Stimulated activated CD4-positive, alpha-beta T cell treated with anti-CD3 and anti-CD28 coated beads, Interleukin-1b, Interleukin-23, amount 100 ng/mL, for 4 hours (primary cell): ENCODE measurements around the gene ATP11C.
"Not testable (repeated sequence)": the region's sequence is repeated elsewhere in the genome, so short reads cannot be mapped to it uniquely, and the experiment has no call there.

Experiments used
- DNase-seq, 2 donors: peaks; one replicate each; pipeline ENCODE4 v3.0.0-alpha.2; 2020; ENCODE audit warnings: low read depth in 2 of 2

ATP11C gene

DNA sequence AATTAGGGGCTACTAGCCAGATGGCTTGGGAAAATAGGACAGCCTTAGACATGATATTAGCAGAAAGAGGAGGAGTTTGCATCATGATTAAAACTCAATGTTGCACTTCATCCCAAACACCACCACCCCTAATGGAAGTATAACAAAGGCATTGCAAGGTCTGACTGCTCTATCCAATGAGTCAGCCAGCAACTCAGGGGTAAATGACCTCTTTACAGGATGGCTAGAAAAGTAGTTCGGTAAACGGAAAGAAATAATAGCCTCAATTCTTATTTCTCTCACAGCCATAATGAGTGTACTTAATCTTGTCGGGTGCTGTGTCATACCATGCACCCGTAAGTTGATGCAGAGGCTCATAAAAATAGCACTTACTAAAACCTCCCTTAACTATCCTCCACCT is 76.0 kb downstream of the ATP11C start:
- not testable (repeated sequence) for DNase-seq

DNA sequence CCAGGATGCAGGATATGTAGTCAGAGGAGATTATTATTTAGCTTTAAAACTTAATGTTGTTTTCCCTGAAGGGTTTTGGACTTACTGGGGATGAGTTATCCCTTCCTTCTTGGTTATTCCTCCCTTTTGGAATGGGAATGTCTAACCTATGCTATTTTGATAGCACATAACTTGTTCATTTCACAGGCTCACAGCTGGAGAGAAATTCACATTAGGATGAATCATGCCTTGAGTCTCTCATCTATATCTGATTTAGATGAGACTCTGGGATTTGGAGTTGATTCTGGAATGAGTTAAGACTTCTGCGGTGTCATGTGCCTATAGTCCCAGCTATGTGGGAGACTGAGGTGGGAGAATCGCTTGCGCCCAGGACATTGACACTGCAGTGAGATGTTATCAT is 81.1 kb downstream of the ATP11C start:
- DNase-seq: no peak

DNA sequence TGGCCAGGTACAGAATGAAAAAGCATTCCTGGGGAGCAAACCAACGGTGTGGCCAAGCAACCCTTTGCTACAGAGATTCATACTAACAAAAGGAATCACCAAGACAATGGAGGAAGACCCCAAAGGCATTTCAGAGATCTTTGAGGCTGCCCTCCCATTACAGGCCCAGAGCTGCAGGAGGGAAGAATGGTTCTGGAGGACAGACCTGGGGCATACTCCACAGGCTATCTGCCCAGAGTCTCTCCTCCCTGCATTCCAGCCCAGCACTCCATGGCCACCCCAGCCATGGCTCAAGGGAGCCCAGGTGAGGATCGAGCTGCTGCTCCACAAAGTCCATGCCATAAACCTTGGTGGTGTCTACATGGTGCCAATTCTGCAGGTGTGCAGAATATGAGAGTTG is 81.9 kb downstream of the ATP11C start:
- no peak for DNase-seq

DNA sequence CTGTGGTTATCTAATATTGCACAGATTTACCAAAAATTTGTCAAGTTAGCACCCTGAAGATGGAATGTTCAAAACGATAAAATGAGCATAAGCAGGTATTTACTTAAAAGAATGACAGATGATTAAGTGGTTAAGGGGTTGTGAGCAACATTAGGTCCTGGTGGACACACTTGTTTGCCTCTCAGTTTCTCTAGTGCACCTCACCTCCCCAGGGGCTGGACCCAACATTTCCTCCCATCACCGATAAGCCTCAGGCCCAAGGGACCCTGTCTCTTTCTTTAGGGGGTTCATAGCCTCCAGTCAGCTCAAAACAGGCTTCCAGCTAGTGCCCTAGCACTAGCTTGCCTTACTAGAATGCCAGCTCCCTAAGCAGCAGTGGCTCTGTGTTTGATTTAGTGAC is 88.0 kb downstream of the ATP11C start:
- DNase-seq: no peak

DNA sequence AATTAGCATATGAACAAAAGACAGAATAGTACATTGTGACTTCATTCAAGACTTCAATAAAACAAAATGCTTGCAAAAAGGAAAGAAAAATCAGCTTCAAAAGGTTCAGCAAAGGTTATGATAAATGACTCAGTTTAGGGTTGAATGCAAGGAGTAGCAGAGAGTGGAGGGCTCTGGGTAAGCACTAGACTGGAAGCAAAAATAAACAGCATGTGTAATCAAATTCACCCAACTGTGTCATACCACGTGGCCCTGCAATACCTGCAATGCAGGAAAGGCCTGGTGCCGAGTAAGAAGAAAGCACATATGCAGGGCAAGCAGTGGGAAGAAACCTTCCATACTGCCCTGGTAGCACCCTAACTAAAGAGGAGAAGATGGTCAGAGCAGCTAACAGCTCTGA is 88.7 kb downstream of the ATP11C start:
- no peak for DNase-seq

DNA sequence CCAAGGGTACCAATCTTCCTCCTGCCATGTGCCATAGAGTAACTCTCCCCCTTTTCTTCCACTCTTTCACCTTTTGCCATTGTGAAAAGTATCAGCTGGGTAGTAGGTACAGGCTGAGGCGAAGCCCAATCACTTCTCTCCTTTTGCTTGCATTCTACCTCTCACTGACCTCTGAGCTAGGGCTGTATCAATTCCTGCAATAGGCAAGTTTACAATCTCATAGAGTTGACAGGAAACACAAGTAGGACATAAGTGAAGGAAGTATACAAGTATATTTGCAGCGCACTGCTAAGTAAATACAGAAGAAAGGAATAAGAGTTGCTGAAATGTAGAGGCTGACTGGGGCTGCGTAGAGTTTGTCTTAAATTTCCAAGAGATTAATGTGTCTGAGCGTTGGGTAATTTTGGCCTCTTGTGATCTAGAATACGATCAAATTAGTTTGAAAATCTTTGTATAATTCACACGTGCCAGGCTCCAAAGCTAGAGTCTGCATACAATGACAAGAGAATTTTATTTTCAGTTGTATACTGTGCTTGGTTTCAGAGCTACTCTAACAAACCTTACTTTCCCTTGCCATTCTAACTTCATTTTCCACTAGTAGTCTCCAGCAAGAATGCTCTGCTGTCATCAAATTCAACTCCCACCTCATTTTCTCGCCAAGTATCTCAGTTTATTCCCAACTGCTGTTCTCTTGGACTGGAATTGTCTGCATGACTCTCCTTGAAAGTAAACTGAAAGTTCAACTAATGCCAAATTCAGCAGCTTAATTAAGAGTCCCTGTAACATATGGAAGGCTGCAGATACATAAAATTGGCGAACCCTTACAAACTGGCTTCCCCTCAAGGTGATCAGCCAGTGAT is 90.3 kb downstream of the ATP11C start:
- no peak for DNase-seq

DNA sequence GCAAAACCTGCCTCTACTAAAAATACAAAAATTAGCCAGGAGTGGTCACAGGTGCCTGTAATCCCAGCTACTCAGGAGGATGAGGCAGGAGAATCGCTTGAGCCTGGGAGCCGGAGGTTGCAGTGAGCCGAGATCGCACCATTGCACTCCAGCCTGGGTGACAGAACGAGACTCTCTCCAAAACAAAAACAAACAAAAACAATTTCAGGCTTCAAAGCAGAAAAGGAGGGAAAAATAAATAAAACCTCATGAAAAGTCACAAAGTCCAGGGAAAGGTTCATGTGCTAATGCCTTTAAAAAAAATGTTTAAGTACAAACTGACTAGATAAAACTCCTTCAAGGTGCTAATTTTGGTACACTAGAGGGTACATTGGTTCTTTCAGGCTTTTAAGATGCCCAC is 96.5 kb downstream of the ATP11C start:
- DNase-seq: not testable (repeated sequence)

DNA sequence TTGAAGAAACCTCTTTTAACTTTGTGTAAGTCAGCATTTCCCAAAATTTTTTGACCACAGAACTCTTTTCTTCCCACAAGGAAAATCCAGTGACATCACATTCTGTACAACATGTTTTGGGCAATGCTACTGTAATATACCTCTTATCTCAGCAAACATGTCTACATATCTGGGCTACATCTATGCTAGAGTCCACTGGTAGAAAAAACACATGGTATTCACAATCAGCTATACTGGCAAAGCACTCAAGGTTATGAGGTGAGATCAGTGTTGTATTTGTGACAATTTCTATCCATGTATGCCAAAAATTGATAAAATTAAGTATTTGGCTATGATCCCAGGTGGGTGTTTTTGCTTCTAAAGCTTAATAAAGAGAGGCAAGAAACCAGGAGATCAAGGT is 98.0 kb downstream of the ATP11C start:
- DNase-seq: no peak

DNA sequence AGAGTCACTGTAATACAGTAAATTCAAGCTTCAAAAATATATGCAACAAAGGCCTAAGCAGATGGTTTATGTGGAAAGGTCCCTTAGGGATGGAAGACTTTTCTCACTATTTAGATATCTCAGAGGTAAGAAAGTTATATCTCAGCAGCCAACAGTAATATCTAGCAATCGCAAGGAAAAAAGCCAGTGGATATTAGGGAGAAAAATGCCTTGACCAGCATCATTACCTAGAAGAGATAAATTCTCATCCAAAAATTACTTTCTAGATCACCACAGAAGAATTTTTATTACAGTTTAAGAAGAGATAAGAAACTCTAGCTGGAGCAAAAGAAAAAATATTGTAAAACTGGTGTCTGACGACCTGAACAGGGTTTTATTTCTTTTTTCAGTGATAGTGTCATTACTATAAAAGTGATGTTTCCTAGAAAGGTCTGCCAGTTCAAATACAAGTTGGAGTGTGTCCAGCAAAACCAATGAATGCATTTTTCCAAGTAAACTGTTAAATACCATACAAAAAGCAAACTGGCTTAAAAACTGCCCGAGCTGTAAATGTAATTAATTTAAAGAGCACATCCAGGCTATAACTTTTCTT is 100.0 kb downstream of the ATP11C start:
- DNase-seq: no peak

DNA sequence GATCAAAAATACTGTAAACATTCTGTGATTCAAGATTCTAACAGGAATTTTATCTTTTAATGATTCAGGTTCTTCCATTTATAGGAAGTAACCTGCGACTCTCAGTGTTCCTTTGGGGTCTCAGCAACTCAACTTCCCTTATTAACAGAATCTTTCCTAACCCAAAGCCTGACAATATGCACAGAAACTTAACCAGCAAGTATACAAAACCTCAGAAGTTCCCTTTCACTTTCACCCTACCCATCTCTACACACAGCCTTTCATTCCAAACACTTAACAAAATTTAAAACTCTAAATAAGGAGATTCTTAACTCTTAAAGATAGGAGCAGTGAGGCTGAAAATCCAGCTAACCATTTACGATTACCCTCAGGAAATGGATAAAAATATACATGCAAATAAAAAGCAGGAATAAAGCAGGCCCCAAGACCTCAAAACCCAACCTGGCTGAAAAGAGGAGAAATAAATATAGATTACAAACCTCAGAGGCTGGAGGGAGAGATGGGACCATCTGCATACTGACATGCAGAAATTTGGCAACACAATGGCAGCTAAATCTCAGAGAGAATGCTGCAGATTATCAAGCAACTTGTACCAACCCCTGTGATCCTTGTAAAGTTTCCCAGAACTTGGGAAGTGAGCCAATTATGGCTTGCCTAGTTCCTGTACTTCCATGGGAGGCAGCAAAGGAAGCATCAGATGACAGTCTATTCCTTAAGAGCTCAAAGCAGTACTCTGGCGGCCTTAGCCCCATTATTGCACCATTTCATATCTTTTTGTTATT is 101.0 kb downstream of the ATP11C start:
- DNase-seq: no peak

DNA sequence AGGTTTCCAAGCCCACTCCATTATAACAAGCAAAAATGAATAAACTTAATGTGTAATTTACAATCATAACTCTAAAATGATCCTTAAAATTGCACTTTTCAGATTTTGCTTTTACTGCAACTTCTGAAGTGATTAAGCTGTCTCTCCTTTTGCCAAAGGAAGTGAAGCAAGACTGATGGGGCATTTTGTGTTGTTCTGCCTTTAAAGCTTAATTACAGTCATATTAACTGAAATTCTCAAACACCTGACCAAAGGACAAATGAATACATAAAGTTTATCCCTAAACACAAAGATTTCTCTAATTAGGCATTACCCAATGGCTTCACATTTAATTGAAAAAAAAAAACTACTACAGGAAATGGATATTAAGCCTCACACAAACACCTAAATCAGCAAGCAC is 101.8 kb downstream of the ATP11C start:
- DNase-seq: no peak

DNA sequence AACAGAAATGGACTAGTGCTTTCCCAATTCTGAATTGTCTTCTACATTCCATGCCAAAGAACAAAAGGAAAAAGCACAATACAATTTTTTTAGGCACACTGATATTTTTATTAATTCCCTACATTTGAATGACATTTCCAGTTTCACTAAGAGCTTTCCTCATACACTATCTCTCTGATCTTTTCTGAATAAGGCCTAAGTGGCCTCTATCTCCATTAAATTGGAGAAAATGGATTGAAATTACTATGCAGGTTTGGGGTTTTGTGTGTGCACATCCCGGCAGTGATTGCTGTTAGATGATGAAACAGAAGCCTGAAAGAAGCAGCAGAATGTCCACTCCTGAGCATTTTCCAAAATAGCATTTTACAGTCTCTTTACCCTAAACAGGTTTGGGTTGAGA is 104.0 kb downstream of the ATP11C start:
- no peak for DNase-seq

DNA sequence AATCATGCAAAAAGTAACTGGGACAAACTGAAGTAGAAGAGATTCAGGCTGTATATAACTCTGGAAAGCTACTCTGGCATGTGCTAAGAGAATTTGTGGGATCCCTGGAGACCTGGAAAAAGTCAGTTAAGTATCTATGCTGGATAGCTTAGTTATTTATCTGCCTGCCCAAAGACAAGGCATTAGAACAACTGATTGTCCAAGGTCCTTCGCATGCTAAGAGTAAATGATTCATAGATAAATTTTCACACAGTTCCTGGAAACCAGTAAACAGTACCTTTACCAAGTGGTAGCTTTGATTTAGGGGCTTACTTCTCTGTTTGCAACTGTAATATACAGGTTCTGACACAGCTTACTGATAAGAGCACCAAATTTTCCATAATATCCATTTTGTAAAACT is 104.8 kb downstream of the ATP11C start:
- no peak for DNase-seq

DNA sequence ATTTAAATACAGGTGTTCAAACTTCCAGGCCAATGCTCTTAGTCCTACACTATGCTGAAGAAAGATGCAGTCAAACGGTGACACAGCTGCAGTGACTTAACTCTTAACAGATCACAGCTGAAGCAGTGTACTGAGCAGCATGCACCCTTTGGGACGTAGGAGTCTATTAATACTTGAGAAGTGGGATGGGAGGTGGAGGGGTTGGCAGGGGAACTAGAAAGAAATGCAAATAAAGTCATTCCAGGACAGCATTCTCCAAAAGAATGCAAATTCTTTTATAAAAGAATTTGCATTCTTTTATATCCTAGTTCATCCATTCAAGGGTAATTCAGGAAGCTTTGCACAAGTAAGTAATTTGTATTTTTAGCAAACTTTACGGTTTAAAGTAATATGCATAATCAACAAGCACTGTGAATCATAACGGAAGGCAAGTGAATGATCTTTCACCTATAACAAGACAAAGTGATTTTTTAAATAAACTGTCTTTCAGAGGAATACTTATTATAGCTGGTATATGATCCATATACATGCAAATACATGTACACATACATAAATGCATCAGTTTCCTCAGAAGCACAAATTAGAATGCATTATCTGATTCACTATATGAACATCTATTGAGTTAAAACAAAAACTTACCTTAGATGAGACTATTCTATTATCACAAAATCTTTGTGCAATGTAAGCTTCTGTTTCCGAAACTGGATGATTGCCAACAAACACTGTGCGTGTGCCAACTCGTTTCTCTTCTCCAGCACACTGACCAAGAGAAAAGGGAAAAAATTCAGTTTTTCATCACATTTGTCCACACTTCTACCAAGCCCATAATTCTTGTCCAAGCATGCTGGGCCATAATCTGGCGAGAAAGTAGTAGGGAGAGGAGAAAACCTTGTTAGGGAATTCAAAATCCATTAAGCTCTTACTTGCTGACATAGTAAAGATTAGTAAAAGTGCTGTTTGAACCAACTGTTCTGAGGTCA is 106.5 kb downstream of the ATP11C start:
- no peak for DNase-seq

DNA sequence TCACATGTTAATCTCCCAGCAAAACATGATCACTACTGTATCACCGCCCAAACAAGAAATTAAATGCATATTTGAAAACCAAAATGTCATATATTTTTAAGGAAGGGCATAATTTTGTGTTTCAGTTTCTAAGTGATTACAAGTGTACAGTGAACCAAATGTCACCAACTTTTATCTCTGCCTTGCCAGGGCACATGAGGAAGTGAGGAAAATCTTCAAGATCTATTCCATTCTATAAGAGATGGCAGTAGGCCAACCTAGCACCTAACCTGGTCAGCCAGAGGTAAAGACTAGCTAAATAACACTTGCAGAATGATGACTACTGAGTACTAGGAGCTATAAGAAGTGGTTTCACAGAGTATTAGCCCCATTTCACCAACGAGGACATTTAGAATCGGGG is 107.2 kb downstream of the ATP11C start:
- no peak for DNase-seq

DNA sequence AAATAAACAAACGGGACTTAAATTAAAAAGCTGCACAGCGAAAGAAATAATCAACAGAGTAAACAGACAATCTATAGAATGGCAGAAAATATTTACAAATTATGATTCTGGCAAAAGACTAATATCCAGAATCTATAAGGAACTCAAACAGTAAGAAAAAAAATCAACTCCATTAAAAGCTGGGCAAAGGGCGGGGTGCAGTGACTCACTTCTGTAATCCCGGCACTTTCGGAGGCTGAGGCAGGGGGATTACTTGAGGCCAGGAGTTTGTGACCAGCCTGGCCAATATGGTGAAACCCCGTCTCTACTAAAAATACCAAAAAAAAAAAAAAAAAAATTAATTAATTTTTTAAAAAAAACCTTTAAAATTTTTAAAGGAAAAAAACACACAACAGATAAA is 109.0 kb downstream of the ATP11C start:
- DNase-seq: no peak

DNA sequence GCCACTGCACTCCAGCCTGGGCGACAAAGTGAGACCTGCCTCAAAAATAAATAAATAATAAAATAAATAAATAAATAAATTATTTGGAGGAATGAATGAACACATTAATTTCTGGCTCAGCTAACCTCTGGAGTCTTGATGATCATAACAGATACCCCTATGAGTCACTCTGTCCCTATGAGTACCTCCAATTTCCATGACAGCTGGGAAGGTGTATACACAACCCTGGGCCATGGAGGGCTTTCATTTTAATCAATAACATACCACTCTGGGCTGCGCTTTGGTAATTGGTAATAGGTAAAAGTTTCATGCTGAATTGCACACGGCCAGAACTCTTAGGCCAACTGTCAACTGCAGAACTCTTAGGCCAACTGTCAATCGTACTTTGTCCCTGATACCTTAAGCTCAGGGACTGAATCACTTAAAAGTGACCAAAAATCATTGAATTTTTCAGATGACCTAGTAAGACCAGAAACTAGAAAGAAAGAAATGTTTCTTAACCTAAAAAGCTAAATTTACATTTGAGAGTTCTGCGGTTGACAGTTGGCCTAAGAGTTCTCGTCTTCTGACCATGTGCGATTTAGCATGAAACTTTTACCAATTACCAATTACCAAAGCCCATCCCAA is 112.4 kb downstream of the ATP11C start:
- DNase-seq: no peak

DNA sequence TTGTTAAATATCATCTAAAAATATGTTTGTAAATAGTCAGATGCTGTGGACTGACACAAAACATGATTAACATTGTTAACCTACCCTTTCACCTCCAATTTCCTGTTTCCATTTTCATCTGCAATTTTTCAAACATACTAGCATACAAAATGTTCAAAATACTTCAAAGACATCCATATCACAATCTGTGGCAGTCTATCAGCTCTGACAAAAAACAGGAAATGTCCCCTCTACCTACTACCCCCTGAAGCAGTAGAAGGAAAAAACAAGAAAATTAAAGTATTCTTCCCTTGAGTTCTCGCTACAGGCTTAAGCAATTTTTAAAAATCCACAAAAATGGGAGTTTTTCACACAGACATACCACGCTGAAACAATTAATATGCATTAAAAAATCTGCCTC is 116.6 kb downstream of the ATP11C start:
- no peak for DNase-seq

DNA sequence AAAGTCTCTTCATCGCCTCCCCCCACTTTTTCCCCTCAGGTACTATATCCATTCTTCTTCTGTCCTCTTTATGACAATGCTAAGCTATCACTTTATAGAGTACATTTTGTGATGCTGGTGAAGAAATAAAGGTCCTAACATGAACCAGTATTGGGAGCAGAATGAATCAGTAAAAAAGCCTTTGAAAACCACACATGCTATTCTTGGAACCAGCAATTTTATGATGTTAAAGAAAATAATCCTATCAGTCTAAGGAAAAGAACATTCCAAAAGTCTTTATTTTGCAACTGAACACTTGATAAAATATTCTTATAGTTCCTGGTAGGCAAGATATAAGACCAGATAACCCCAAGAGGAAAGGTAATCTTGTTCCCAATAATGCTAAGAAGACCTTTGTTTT is 117.1 kb downstream of the ATP11C start:
- DNase-seq: no peak

DNA sequence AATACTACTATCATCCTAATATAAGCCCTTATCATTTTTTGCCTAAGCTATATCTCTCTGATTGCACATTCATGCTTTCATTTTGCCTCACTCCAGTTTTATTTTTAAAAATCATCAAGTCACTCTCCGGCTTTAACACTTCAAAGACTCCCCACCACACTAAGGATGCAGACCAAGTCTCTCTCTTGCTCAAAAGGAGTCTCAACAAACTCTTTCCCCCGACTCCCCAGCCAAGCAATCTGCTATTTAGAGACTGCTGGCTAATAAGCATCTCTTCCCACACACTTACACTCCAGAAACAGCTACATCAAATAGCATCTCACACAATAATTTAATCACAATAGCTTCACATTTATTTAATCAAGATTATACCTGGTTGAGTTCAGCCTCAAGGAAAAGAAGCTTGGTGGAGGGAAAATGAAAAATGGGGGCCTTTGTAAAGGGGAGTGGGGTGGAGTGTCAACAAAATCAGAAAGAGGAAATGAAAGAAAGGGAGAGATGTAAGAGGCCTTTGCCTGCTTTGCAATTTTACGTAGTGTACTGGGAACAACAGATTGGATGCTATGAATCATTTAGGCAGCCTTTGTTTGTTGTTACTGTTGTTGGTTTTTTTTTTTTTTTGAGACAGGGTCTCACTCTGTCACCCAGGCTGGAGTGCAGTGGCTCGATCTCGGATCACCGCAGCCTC is 120.8 kb downstream of the ATP11C start:
- DNase-seq: no peak

DNA sequence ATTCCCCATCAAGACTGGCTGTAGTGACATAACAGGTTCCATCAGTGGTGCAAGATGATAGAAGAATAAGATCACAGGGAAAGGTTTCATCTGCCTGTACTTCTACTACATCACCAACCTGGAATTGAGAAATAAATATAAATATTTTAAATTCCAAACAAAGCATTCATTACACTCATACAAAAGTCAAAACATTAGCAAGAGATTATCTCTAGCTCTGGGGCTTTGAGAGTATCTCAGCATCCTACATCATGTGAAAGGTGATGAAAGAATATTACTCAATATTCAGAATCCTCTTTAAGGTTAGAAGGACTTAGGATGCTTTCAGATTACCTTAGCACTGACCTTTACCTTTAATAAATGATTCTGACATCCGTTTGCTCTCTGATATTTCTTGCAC is 128.4 kb downstream of the ATP11C start:
- no peak for DNase-seq
